DOHH2 (cell line): ENCODE measurements around the gene TYRO3.

ENCODE experiments used
- H3F3A ChIP-seq: fragments of 200-600 bp; sonication (generic), shearing (Covaris generic); 2 replicates; pipeline ENCODE4 v1.6.0; 2016; ENCODE audit warnings: antibody characterized with exemption, mild to moderate bottlenecking; ENCODE audit not compliant: control insufficient read depth, insufficient read depth
- H3K27ac ChIP-seq: fragments of 200-600 bp; sonication (generic); 2 replicates; pipeline ENCODE4 v1.5.1; 2014; ENCODE audit warnings: low read depth, mild to moderate bottlenecking, low read length, moderate library complexity
- H3K27me3 ChIP-seq: fragments of 200-600 bp; sonication (generic); 2 replicates; pipeline ENCODE4 v1.6.1; 2014; ENCODE audit warnings: mild to moderate bottlenecking, low read length, mixed read lengths; ENCODE audit not compliant: control insufficient read depth
- H3K36me3 ChIP-seq: fragments of 200-600 bp; sonication (generic); 2 replicates; pipeline ENCODE4 v1.6.1; 2014; ENCODE audit warnings: mild to moderate bottlenecking, low read length, moderate library complexity, mixed read lengths; ENCODE audit not compliant: control insufficient read depth
- H3K4me1 ChIP-seq: fragments of 200-600 bp; sonication (generic); 2 replicates; pipeline ENCODE4 v1.6.1; 2014; ENCODE audit warnings: mild to moderate bottlenecking, low read length, mixed read lengths; ENCODE audit not compliant: control insufficient read depth
- H3K4me2 ChIP-seq: fragments of 200-600 bp; sonication (generic); 2 replicates; pipeline ENCODE4 v1.6.0; 2014; ENCODE audit warnings: mild to moderate bottlenecking, low read length, moderate library complexity
- H3K4me3 ChIP-seq: fragments of 200-600 bp; sonication (generic); 2 replicates; pipeline ENCODE4 v1.5.1; 2014; ENCODE audit warnings: mild to moderate bottlenecking, low read length, mixed read lengths
- H3K79me2 ChIP-seq: fragments of 200-600 bp; sonication (generic); 2 replicates; pipeline ENCODE4 v1.6.1; 2014; ENCODE audit warnings: mild to moderate bottlenecking, low read length, mixed read lengths; ENCODE audit not compliant: control insufficient read depth
- H3K9me2 ChIP-seq: fragments of 200-600 bp; sonication (generic); replicated peaks from 2 replicates; pipeline ENCODE4 v1.6.1; 2014; ENCODE audit warnings: mild to moderate bottlenecking, low read length, mixed read lengths; ENCODE audit not compliant: control insufficient read depth
- H3K9me3 ChIP-seq: fragments of 200-600 bp; sonication (generic); 2 replicates; pipeline ENCODE4 v1.6.1; 2014; ENCODE audit warnings: antibody characterized with exemption, low read length, mixed read lengths; ENCODE audit not compliant: control insufficient read depth, insufficient read depth
- H4K20me1 ChIP-seq: fragments of 200-600 bp; sonication (generic); 2 replicates; pipeline ENCODE4 v1.6.0; 2014; ENCODE audit warnings: low read depth, mild to moderate bottlenecking, antibody characterized with exemption, low read length, moderate library complexity; ENCODE audit not compliant: control insufficient read depth, insufficient read depth
- EZH2phosphoT487 ChIP-seq: fragments of 200-600 bp; sonication (generic); IDR thresholded peaks from 2 replicates; pipeline ENCODE4 v1.6.1; 2017; ENCODE audit warnings: borderline replicate concordance, mild to moderate bottlenecking, antibody characterized with exemption, low read length, moderate library complexity, mixed read lengths
- TF ChIP-seq, protein P1 (sequence below): fragments of 200-600 bp; sonication (generic); IDR thresholded peaks from one replicate; pipeline ENCODE4 v1.5.1; 2014; ENCODE audit warnings: antibody characterized with exemption, mild to moderate bottlenecking, low read depth, low read length; ENCODE audit not compliant: poor library complexity, severe bottlenecking

Gene TYRO3

DNA sequence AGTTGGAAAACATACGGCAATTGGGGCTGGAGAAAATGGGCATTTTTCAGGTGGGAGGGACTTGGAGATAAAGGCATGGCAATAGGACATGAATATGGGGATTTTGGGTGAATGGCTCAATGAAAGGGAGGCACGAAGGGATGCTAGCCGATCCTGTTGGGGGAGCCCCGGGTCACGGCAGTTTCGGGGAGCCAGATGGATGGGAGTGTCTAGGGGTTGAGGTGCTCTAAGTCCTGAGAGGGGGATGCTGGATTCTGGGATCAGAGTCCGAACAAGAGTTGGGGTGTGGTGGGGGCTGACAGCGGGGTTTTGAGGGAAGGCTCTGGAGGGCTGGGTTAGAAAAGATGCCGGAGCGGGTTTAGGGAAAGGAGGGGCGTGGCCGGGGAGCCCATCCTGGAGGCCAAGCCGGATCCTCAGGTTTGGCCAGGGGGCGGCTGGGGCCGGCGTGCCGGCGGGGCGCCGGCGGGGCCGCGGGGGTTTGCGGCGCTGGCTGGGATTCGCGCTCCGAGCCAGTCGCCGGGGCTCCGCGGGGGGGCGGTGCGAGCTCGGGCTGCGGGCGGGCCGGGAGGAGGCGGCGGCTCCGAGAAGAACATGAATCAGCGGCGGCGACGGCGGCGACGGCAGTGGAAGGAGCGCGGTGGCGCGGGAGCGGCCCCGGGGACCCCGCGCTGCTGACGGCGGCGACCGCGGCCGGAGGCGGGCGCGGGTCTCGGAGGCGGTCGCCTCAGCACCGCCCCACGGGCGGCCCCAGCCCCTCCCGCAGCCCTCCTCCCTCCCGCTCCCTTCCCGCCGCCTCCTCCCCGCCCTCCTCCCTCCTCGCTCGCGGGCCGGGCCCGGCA, at the start of gene TYRO3:
Gene TYRO3, plus strand, starts transcription at position 813 of the 839 bp plus-strand sequence. CDS start 46 bp downstream, outside the sequence.
- Histone ChIP-seq H3F3A (peaks cover 22% of the 10 kb centered on the region), H3K9me3 (no peaks in the 10 kb centered on the region), H3K27ac (no peak within 1 kb of the TSS), H3K9me2 (no peaks in the 10 kb centered on the region), H4K20me1 (no peaks in the 10 kb centered on the region), H3K4me2 (peak within 1 kb of the TSS; percentile 81), H3K4me1 (peaks cover 46% of the 10 kb centered on the region), H3K4me3 (peak within 1 kb of the TSS; percentile 66), H3K36me3 (no peaks in the 10 kb centered on the region), H3K79me2 (no peaks in the 10 kb centered on the region), H3K27me3 (peaks cover 28% of the 10 kb centered on the region)
- TF ChIP-seq, protein P1, sequence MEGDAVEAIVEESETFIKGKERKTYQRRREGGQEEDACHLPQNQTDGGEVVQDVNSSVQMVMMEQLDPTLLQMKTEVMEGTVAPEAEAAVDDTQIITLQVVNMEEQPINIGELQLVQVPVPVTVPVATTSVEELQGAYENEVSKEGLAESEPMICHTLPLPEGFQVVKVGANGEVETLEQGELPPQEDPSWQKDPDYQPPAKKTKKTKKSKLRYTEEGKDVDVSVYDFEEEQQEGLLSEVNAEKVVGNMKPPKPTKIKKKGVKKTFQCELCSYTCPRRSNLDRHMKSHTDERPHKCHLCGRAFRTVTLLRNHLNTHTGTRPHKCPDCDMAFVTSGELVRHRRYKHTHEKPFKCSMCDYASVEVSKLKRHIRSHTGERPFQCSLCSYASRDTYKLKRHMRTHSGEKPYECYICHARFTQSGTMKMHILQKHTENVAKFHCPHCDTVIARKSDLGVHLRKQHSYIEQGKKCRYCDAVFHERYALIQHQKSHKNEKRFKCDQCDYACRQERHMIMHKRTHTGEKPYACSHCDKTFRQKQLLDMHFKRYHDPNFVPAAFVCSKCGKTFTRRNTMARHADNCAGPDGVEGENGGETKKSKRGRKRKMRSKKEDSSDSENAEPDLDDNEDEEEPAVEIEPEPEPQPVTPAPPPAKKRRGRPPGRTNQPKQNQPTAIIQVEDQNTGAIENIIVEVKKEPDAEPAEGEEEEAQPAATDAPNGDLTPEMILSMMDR = no peak
- TF ChIP-seq EZH2phosphoT487 = no peak

DNA sequence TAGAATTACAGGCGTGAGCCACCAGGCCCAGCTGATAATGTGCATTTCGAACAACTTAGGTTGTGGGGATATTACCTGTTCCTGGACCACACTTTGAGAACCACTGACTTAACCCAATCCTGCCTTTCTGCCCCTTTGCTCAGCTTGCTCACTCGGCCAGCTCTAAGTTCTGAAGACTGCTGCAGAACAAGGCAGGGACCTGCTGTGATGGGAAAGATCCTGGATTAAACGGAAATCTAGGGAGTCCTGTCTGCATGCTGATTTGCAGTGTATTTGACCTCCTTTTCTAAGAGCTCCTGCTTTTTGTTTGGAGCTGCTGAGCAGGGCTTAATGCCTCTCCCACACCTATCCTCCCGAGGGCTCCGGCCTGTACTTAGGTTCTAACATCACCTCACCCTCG, 48.3 kb upstream of the TYRO3 start:
- H3K36me3 ChIP-seq = no peaks in the 10 kb centered on the region
- TF ChIP-seq, protein P1 = no peak
- no peak for TF ChIP-seq EZH2phosphoT487
- H3K4me1 ChIP-seq = peaks cover 16% of the 10 kb centered on the region
- H3K9me3 ChIP-seq = no peaks in the 10 kb centered on the region
- H3K27me3 ChIP-seq = peaks cover 28% of the 10 kb centered on the region
- no peaks in the 10 kb centered on the region for H3K79me2 ChIP-seq
- no peak overlapping the region for H3K27ac ChIP-seq
- H3K4me2 ChIP-seq = no peak overlapping the region
- peaks cover 3% of the 10 kb centered on the region; the same call in 1 of the 2 replicates for H4K20me1 ChIP-seq
- no peaks in the 10 kb centered on the region for H3F3A ChIP-seq
- no peak overlapping the region for H3K4me3 ChIP-seq
- H3K9me2 ChIP-seq = no peaks in the 10 kb centered on the region

DNA sequence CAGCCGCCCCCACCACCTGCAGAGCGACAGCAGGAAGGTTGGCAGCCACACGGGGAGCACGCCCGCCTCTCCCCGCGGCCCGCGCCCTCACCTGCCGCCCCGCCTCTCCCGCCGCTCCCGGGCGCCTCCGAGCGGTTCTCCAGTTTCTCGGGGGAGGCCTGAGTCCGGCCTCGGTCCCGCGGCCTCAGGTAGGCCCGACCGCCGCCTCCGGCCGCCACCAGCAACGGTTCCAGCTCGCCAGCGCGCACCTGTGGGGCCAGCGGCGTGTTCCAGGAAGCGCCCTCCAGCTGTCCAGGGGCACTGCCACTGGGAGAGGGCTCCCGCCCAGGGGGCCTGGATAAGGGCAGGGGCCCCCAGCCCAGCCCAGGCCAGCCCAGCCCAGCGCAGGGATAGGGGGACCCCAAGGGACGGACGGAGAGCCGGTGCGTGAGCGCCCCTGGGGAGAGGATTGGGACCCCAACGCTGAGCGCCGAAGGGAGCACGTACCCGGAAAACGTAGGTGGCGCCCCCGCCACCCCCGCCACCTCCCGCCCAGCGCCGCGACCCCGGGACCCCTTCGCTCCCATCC, 47.6 kb upstream of the TYRO3 start:
- H4K20me1 ChIP-seq = peaks cover 3% of the 10 kb centered on the region; the same call in 1 of the 2 replicates
- H3K79me2 ChIP-seq = no peaks in the 10 kb centered on the region
- H3K27me3 ChIP-seq = peaks cover 28% of the 10 kb centered on the region
- H3K36me3 ChIP-seq = no peaks in the 10 kb centered on the region
- no peak for TF ChIP-seq EZH2phosphoT487
- TF ChIP-seq, protein P1 = no peak
- H3K27ac ChIP-seq = no peak overlapping the region
- H3K9me3 ChIP-seq = no peaks in the 10 kb centered on the region
- no peaks in the 10 kb centered on the region for H3F3A ChIP-seq
- H3K4me3 ChIP-seq = no peak overlapping the region
- no peaks in the 10 kb centered on the region for H3K9me2 ChIP-seq
- H3K4me2 ChIP-seq = no peak overlapping the region
- peaks cover 16% of the 10 kb centered on the region for H3K4me1 ChIP-seq
